GM23338 (cell line): ENCODE measurements around the gene SCAPER. TPM values are rescaled to one million over a fixed set of nuclear protein-coding genes. Genes with fewer than 3 reads are reported as not detected.

Experiments used
- ATAC-seq: fragments of 200-7000 bp; cut with Tn5 transposase; 3 replicates; pipeline ENCODE4 v1.9.1; 2020
- DNase-seq: peaks from one replicate; pipeline ENCODE4 v3.0.0-alpha.2; 2015; ENCODE audit warnings: low spot score
- H2AFZ ChIP-seq: fragments of 200-600 bp; sonication (generic); 2 replicates; pipeline ENCODE4 v1.8.0; 2016; ENCODE audit warnings: antibody characterized with exemption, mild to moderate bottlenecking, moderate library complexity
- H3F3A ChIP-seq: fragments of 200-600 bp; sonication (generic); replicated peaks from 2 replicates; pipeline ENCODE4 v1.8.0; 2017; ENCODE audit warnings: antibody characterized with exemption, mixed run types, low read depth
- H3K27ac ChIP-seq: fragments of 200-600 bp; sonication (generic); 2 replicates; pipeline ENCODE4 v1.6.1; 2016; ENCODE audit warnings: low read depth
- H3K27me3 ChIP-seq: fragments of 200-600 bp; sonication (generic); 2 replicates; pipeline ENCODE4 v1.8.0; 2016; ENCODE audit warnings: mild to moderate bottlenecking, mixed run types, moderate library complexity; ENCODE audit not compliant: insufficient read depth
- H3K36me3 ChIP-seq: fragments of 200-600 bp; sonication (generic); 2 replicates; pipeline ENCODE4 v1.8.0; 2016; ENCODE audit warnings: mild to moderate bottlenecking; ENCODE audit not compliant: insufficient read depth
- H3K4me1 ChIP-seq: fragments of 200-600 bp; sonication (generic); 2 replicates; pipeline ENCODE4 v1.8.0; 2016; ENCODE audit warnings: mild to moderate bottlenecking, moderate library complexity; ENCODE audit not compliant: insufficient read depth
- H3K4me2 ChIP-seq: fragments of 200-600 bp; sonication (generic); 2 replicates; pipeline ENCODE4 v1.7.1; 2017; ENCODE audit warnings: mixed run types
- H3K4me3 ChIP-seq: fragments of 200-600 bp; sonication (generic); 2 replicates; pipeline ENCODE4 v1.6.1; 2016; ENCODE audit warnings: mixed run types
- H3K79me2 ChIP-seq: fragments of 200-600 bp; sonication (generic); replicated peaks from 2 replicates; pipeline ENCODE4 v1.8.0; 2017; ENCODE audit warnings: mild to moderate bottlenecking; ENCODE audit not compliant: insufficient read depth
- H3K9me2 ChIP-seq: fragments of 200-600 bp; sonication (generic); 2 replicates; pipeline ENCODE4 v1.8.0; 2017; ENCODE audit not compliant: insufficient read depth
- H4K20me1 ChIP-seq: fragments of 200-600 bp; sonication (generic); replicated peaks from 2 replicates; pipeline ENCODE4 v1.8.0; 2017; ENCODE audit warnings: mild to moderate bottlenecking; ENCODE audit not compliant: insufficient read depth
- H3K27ac Mint-ChIP-seq: 2 replicates; pipeline ENCODE4 v1.8.0; 2020; ENCODE audit warnings: inconsistent platforms, mild to moderate bottlenecking, moderate library complexity, mixed read lengths
- H3K27me3 Mint-ChIP-seq: 3 replicates; pipeline ENCODE4 v1.8.0; 2022; ENCODE audit warnings: low read depth, mild to moderate bottlenecking, moderate library complexity, mixed read lengths, inconsistent platforms; ENCODE audit not compliant: insufficient read depth, poor library complexity
- H3K36me3 Mint-ChIP-seq: 3 replicates; pipeline ENCODE4 v1.8.0; 2021; ENCODE audit warnings: low read depth, mild to moderate bottlenecking, inconsistent platforms, moderate library complexity, mixed read lengths
- H3K4me1 Mint-ChIP-seq: 3 replicates; pipeline ENCODE4 v1.8.0; 2020; ENCODE audit warnings: mild to moderate bottlenecking, inconsistent platforms, mixed read lengths
- H3K4me3 Mint-ChIP-seq: 3 replicates; pipeline ENCODE4 v1.8.0; 2021; ENCODE audit warnings: moderate library complexity, mild to moderate bottlenecking, inconsistent platforms, mixed read lengths
- H3K9me3 Mint-ChIP-seq: 3 replicates; pipeline ENCODE4 v1.8.0; 2020; ENCODE audit warnings: moderate library complexity, mild to moderate bottlenecking, inconsistent platforms, mixed read lengths
- NANOG ChIP-seq: IDR thresholded peaks from 2 replicates; pipeline ENCODE4 v1.6.1; 2016; ENCODE audit warnings: antibody characterized with exemption, borderline replicate concordance
- STAT1 ChIP-seq: IDR thresholded peaks from one replicate; pipeline ENCODE4 v1.6.1; 2016; ENCODE audit warnings: antibody characterized with exemption; ENCODE audit not compliant: unreplicated experiment
- ZNF114 ChIP-seq: fragments of 250-450 bp; sonication (Bioruptor Pico); IDR thresholded peaks from 2 replicates; pipeline ENCODE4 v1.5.0; 2020; ENCODE audit warnings: mild to moderate bottlenecking, moderate library complexity
- ZNF331 ChIP-seq: fragments of 250-450 bp; sonication (Bioruptor Pico); IDR thresholded peaks from 2 replicates; pipeline ENCODE4 v1.5.0; 2020; ENCODE audit warnings: low read depth, mild to moderate bottlenecking, moderate library complexity
- polyA plus RNA-seq: library from polyadenylated mRNA; unstranded; fragments of >200 nt; fragmentation: Nextera tagmentation; extraction: Ambion mirVana; gene quantifications from 2 replicates; pipeline ENCODE4 v1.2.1, GENCODE V29; 2016
- total RNA-seq: library from RNA; depleted of rRNA; stranded (reverse); fragments of >200 nt; shearing (Covaris generic); gene quantifications from 2 replicates; pipeline ENCODE4 v1.2.3, GENCODE V29; 2014
- TF ChIP-seq, protein P1 (sequence below): fragments of 250-450 bp; sonication (Bioruptor Pico); IDR thresholded peaks from 2 replicates; pipeline ENCODE4 v1.5.0; 2020; ENCODE audit warnings: mild to moderate bottlenecking, moderate library complexity
- TF ChIP-seq, protein P2 (sequence below): IDR thresholded peaks from one replicate; pipeline ENCODE4 v1.6.1; 2018; ENCODE audit warnings: antibody characterized with exemption; ENCODE audit not compliant: unreplicated experiment
- TF ChIP-seq, protein P3 (sequence below), 2 experiments: fragments of 200-600 bp in 1 of 2; sonication (generic) in 1 of 2; conservative IDR thresholded peaks; 2 replicates each; pipeline versions ENCODE4 v1.5.1 to v1.6.1; 2016 to 2017; ENCODE audit warnings: antibody characterized with exemption in 2 of 2, low read depth in 2 of 2, mild to moderate bottlenecking in 2 of 2, moderate library complexity in 1 of 2

Gene SCAPER
- total and polyA plus RNA-seq, 2 experiments from 2014 or later, result 9.1 to 17.6 TPM

DNA sequence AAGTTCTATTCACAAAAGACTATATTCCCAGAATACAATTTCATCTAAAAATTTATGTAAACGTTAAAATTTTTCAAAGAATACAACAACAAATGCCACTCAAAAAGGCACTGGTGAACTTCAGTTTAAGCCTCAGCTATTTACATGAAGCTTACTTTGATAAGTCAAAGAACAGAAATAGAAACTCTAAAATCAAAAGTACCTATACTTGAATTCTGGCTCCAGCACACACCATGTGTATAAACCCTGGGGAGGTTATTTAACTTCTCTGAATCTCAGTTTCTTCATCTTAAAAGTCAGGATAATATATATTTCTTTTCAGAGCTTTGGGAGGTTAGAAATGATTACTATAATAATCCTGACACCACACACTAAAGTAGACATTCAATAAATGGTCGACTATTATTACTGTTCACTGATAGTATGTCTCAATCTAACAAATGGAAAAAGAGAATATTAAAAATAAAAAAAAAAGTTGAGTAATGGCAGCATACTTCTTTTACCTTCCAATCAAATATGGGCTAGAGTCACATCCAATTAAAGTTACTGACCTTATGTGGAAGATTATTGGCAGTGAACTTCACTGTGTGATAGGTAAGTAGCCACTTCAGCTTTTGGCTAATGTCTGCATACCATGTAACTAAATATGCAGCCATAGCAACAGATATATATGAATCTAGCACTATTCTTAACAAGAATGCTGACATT, 320.1 kb downstream of the SCAPER start:
- no peaks in the 10 kb centered on the region for H3K4me1 Mint-ChIP-seq
- H3K36me3 Mint-ChIP-seq, result peaks cover 8% of the 10 kb centered on the region; the same call in 2 of the 3 replicates
- DNase-seq (no peak), ATAC-seq (no peak)
- Histone ChIP-seq H3K79me2 (no peaks in the 10 kb centered on the region), H3K9me2 (no peaks in the 10 kb centered on the region), H2AFZ (no peak overlapping the region), H3K4me1 (no peaks in the 10 kb centered on the region), H3K27me3 (no peaks in the 10 kb centered on the region), H3F3A (no peaks in the 10 kb centered on the region), H3K4me2 (no peak overlapping the region), H3K4me3 (no peak overlapping the region), H3K36me3 (no peaks in the 10 kb centered on the region), H3K27ac (no peak overlapping the region), H4K20me1 (no peaks in the 10 kb centered on the region)
- H3K27ac Mint-ChIP-seq, result no peak overlapping the region
- H3K27me3 Mint-ChIP-seq, result no peaks in the 10 kb centered on the region
- H3K9me3 Mint-ChIP-seq, result peaks cover 18% of the 10 kb centered on the region
- TF ChIP-seq STAT1, result no peak
- no peak for TF ChIP-seq NANOG
- TF ChIP-seq, protein P1, sequence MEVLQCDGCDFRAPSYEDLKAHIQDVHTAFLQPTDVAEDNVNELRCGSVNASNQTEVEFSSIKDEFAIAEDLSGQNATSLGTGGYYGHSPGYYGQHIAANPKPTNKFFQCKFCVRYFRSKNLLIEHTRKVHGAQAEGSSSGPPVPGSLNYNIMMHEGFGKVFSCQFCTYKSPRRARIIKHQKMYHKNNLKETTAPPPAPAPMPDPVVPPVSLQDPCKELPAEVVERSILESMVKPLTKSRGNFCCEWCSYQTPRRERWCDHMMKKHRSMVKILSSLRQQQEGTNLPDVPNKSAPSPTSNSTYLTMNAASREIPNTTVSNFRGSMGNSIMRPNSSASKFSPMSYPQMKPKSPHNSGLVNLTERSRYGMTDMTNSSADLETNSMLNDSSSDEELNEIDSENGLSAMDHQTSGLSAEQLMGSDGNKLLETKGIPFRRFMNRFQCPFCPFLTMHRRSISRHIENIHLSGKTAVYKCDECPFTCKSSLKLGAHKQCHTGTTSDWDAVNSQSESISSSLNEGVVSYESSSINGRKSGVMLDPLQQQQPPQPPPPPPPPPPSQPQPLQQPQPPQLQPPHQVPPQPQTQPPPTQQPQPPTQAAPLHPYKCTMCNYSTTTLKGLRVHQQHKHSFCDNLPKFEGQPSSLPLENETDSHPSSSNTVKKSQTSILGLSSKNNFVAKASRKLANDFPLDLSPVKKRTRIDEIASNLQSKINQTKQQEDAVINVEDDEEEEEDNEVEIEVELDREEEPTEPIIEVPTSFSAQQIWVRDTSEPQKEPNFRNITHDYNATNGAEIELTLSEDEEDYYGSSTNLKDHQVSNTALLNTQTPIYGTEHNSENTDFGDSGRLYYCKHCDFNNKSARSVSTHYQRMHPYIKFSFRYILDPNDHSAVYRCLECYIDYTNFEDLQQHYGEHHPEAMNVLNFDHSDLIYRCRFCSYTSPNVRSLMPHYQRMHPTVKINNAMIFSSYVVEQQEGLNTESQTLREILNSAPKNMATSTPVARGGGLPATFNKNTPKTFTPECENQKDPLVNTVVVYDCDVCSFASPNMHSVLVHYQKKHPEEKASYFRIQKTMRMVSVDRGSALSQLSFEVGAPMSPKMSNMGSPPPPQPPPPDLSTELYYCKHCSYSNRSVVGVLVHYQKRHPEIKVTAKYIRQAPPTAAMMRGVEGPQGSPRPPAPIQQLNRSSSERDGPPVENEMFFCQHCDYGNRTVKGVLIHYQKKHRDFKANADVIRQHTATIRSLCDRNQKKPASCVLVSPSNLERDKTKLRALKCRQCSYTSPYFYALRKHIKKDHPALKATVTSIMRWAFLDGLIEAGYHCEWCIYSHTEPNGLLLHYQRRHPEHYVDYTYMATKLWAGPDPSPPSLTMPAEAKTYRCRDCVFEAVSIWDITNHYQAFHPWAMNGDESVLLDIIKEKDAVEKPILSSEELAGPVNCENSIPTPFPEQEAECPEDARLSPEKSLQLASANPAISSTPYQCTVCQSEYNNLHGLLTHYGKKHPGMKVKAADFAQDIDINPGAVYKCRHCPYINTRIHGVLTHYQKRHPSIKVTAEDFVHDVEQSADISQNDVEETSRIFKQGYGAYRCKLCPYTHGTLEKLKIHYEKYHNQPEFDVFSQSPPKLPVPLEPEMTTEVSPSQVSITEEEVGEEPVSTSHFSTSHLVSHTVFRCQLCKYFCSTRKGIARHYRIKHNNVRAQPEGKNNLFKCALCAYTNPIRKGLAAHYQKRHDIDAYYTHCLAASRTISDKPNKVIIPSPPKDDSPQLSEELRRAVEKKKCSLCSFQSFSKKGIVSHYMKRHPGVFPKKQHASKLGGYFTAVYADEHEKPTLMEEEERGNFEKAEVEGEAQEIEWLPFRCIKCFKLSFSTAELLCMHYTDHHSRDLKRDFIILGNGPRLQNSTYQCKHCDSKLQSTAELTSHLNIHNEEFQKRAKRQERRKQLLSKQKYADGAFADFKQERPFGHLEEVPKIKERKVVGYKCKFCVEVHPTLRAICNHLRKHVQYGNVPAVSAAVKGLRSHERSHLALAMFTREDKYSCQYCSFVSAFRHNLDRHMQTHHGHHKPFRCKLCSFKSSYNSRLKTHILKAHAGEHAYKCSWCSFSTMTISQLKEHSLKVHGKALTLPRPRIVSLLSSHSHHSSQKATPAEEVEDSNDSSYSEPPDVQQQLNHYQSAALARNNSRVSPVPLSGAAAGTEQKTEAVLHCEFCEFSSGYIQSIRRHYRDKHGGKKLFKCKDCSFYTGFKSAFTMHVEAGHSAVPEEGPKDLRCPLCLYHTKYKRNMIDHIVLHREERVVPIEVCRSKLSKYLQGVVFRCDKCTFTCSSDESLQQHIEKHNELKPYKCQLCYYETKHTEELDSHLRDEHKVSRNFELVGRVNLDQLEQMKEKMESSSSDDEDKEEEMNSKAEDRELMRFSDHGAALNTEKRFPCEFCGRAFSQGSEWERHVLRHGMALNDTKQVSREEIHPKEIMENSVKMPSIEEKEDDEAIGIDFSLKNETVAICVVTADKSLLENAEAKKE, result no peak
- no peak overlapping the region for H3K4me3 Mint-ChIP-seq

DNA sequence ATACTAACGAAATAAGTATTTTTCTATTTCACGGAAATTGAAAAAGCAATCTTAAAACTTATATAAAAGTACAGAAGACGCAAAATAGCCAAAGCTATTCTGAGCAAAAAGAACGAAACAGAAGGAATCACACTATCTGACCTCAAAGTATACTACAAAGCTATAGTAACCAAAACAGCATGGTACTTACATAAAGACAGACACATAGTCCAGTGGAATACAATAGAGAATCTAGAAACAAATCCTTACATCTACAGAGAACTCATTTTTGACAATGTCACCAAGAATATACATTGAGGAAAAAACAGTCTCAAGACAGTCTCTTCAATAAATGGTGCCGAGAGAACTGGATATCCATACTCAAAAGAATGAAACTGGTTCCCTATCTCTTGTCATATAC, 322.6 kb downstream of the SCAPER start:
- H3K27ac ChIP-seq, result no peak overlapping the region
- H3K27me3 ChIP-seq, result no peaks in the 10 kb centered on the region
- H2AFZ ChIP-seq, result no peak overlapping the region
- Mint-ChIP-seq H3K9me3 (peaks cover 18% of the 10 kb centered on the region), H3K27me3 (no peaks in the 10 kb centered on the region), H3K4me3 (no peak overlapping the region), H3K27ac (no peak overlapping the region), H3K36me3 (peaks cover 8% of the 10 kb centered on the region; the same call in 2 of the 3 replicates), H3K4me1 (no peaks in the 10 kb centered on the region)
- H3K4me2 ChIP-seq, result no peak overlapping the region
- no peaks in the 10 kb centered on the region for H3K79me2 ChIP-seq
- no peaks in the 10 kb centered on the region for H3F3A ChIP-seq
- H3K36me3 ChIP-seq, result no peaks in the 10 kb centered on the region
- ATAC-seq, result no peak
- no peak overlapping the region for H3K4me3 ChIP-seq
- no peaks in the 10 kb centered on the region for H4K20me1 ChIP-seq
- no peak for DNase-seq
- H3K4me1 ChIP-seq, result no peaks in the 10 kb centered on the region
- no peaks in the 10 kb centered on the region; the same call in 1 of the 2 replicates for H3K9me2 ChIP-seq
- TF ChIP-seq ZNF114 (CRISPR knock-in tag), result no peak
- TF ChIP-seq, protein P2, sequence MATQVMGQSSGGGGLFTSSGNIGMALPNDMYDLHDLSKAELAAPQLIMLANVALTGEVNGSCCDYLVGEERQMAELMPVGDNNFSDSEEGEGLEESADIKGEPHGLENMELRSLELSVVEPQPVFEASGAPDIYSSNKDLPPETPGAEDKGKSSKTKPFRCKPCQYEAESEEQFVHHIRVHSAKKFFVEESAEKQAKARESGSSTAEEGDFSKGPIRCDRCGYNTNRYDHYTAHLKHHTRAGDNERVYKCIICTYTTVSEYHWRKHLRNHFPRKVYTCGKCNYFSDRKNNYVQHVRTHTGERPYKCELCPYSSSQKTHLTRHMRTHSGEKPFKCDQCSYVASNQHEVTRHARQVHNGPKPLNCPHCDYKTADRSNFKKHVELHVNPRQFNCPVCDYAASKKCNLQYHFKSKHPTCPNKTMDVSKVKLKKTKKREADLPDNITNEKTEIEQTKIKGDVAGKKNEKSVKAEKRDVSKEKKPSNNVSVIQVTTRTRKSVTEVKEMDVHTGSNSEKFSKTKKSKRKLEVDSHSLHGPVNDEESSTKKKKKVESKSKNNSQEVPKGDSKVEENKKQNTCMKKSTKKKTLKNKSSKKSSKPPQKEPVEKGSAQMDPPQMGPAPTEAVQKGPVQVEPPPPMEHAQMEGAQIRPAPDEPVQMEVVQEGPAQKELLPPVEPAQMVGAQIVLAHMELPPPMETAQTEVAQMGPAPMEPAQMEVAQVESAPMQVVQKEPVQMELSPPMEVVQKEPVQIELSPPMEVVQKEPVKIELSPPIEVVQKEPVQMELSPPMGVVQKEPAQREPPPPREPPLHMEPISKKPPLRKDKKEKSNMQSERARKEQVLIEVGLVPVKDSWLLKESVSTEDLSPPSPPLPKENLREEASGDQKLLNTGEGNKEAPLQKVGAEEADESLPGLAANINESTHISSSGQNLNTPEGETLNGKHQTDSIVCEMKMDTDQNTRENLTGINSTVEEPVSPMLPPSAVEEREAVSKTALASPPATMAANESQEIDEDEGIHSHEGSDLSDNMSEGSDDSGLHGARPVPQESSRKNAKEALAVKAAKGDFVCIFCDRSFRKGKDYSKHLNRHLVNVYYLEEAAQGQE, result no peak
- TF ChIP-seq ZNF331 (CRISPR knock-in tag), result no peak
- TF ChIP-seq, protein P3, sequence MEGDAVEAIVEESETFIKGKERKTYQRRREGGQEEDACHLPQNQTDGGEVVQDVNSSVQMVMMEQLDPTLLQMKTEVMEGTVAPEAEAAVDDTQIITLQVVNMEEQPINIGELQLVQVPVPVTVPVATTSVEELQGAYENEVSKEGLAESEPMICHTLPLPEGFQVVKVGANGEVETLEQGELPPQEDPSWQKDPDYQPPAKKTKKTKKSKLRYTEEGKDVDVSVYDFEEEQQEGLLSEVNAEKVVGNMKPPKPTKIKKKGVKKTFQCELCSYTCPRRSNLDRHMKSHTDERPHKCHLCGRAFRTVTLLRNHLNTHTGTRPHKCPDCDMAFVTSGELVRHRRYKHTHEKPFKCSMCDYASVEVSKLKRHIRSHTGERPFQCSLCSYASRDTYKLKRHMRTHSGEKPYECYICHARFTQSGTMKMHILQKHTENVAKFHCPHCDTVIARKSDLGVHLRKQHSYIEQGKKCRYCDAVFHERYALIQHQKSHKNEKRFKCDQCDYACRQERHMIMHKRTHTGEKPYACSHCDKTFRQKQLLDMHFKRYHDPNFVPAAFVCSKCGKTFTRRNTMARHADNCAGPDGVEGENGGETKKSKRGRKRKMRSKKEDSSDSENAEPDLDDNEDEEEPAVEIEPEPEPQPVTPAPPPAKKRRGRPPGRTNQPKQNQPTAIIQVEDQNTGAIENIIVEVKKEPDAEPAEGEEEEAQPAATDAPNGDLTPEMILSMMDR (conservative IDR thresholded peaks at IDR 0.05; ENCODE audit: low read depth in 2 of 2), result no peak
- no peak for TF ChIP-seq STAT1
